ENCODE results near the gene CASZ1.

DNA sequence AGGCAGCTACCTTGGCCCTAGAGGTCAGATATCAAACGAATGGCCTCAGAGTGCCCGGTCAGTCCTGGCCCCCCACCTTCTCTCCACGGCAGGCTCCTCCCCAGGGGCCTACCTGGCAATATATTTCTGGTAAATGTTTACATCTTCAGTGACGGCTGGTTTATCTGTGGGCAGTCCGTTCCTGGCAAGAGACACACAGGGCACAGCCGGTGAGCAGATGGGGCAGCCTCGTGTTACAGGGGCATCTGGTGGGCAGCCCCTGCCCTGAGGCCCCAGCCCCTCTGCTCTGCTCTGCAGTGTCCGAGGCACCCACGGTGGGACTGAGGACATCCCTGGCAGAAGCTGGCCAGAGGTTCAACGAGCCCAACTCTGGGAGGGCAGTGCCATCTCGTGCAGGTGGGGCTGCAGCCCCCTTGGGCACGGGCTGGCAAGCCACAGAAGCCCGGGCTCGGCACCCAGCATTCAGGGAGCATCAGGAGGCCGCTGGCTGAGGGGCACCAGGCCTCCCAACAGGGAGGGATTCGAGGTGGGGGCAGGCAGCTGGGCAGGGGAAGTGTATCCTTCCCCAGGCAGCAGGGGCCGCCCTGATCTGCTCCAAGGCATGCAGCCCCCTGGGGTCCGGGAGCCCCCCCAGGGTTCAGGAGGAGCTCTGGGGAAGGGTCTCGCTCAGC lies 137.9 kb downstream of the CASZ1 start:
- TF ChIP-seq, protein P1, sequence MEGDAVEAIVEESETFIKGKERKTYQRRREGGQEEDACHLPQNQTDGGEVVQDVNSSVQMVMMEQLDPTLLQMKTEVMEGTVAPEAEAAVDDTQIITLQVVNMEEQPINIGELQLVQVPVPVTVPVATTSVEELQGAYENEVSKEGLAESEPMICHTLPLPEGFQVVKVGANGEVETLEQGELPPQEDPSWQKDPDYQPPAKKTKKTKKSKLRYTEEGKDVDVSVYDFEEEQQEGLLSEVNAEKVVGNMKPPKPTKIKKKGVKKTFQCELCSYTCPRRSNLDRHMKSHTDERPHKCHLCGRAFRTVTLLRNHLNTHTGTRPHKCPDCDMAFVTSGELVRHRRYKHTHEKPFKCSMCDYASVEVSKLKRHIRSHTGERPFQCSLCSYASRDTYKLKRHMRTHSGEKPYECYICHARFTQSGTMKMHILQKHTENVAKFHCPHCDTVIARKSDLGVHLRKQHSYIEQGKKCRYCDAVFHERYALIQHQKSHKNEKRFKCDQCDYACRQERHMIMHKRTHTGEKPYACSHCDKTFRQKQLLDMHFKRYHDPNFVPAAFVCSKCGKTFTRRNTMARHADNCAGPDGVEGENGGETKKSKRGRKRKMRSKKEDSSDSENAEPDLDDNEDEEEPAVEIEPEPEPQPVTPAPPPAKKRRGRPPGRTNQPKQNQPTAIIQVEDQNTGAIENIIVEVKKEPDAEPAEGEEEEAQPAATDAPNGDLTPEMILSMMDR (conservative IDR thresholded peaks at IDR 0.05; ENCODE audit: low read depth in 2 of 2): no peak
- TF ChIP-seq POLR2AphosphoS5 (IDR thresholded peaks at IDR 0.05; ENCODE audit: low read depth): no peak
- TF ChIP-seq, protein P2, sequence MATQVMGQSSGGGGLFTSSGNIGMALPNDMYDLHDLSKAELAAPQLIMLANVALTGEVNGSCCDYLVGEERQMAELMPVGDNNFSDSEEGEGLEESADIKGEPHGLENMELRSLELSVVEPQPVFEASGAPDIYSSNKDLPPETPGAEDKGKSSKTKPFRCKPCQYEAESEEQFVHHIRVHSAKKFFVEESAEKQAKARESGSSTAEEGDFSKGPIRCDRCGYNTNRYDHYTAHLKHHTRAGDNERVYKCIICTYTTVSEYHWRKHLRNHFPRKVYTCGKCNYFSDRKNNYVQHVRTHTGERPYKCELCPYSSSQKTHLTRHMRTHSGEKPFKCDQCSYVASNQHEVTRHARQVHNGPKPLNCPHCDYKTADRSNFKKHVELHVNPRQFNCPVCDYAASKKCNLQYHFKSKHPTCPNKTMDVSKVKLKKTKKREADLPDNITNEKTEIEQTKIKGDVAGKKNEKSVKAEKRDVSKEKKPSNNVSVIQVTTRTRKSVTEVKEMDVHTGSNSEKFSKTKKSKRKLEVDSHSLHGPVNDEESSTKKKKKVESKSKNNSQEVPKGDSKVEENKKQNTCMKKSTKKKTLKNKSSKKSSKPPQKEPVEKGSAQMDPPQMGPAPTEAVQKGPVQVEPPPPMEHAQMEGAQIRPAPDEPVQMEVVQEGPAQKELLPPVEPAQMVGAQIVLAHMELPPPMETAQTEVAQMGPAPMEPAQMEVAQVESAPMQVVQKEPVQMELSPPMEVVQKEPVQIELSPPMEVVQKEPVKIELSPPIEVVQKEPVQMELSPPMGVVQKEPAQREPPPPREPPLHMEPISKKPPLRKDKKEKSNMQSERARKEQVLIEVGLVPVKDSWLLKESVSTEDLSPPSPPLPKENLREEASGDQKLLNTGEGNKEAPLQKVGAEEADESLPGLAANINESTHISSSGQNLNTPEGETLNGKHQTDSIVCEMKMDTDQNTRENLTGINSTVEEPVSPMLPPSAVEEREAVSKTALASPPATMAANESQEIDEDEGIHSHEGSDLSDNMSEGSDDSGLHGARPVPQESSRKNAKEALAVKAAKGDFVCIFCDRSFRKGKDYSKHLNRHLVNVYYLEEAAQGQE (IDR thresholded peaks at IDR 0.05; ENCODE audit: unreplicated experiment): no peak
- TF ChIP-seq EZH2 (IDR thresholded peaks at IDR 0.05; ENCODE audit: low read depth, unreplicated experiment): no peak
- TF ChIP-seq CREB1 (CRISPR knock-in tag; IDR thresholded peaks at IDR 0.05; ENCODE audit: low read depth): no peak
